Measurements from ENCODE around the gene COBL.

DNA sequence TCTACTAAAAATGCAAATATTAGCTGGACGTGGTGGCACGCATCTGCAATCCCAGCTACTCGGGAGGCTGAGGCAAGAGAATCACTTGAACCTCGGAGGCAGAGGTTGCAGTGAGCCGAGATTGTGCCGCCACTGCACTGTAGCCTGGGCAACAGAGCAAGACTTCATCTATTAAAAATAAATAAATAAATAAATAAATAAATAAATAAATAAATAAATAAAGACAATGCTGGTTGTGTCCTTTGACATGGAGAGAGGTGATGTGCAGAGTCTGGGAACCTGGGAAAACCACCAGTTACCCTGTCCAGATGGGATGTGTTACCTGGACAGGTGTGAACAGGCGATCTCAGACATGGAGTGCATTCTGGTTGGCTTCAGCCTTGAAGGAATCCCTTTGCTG lies 102.5 kb downstream of the COBL start:
- TF ChIP-seq POLR2A (IDR thresholded peaks at IDR 0.05) (no peak), CTCF (IDR thresholded peaks at IDR 0.05) (no peak), POLR2AphosphoS5 (IDR thresholded peaks at IDR 0.05) (no peak), EP300 (IDR thresholded peaks at IDR 0.05; ENCODE audit: low read depth) (no peak)

All from transverse colon (tissue), 4 donors.